GM12891 (cell line): ENCODE results near the gene SEL1L.

Experiments
- PAX5 ChIP-seq: IDR thresholded peaks from 2 replicates; pipeline ENCODE4 v1.6.1; 2011; ENCODE audit warnings: low read length, moderate library complexity, mild to moderate bottlenecking; ENCODE audit not compliant: insufficient read depth, severe bottlenecking
- POLR2A ChIP-seq: IDR thresholded peaks from 2 replicates; pipeline ENCODE4 v1.6.1; 2011; ENCODE audit warnings: low read depth, low read length, control low read depth
- SPI1 ChIP-seq: IDR thresholded peaks from 2 replicates; pipeline ENCODE4 v1.6.1; 2011; ENCODE audit warnings: low read depth, low read length, control low read depth

DNA sequence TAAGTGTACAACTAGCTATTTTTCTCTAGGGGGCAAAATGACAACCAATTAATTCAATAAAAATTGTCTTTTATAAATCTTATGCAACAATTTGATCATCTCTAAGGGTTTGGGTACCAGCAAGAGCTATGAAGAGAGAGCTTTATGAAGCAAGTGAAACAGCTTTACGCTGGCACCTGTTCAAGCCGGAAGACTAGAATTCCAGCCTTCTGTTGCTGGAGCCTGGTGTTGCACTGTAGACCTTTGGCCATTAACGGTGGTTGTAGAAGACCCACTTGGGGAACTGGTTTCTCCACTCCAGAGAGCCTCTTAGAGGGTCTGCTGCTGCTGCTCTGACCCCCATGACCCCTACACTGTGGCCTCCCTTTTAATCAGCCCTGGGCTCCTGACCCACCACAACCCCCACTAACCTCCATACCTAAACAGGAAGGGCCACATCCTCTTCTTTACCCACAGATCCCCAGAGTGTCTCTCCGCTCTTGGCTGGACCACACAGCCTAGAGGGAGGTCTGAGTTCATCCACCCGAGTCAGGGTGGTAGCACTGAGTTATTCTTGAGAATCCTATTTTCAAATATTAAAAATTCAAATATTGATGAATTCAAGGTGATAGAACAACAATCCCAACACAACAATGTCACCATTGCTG, 79.0 kb downstream of the SEL1L start:
- TF ChIP-seq POLR2A (no peak), SPI1 (peak; percentile 77), PAX5 (no peak)
